Measurements from ENCODE around the gene TECTA.
"Not testable (repeated sequence)": the region's sequence is repeated elsewhere in the genome, so short reads cannot be mapped to it uniquely, and the experiment has no call there.

Gene TECTA

GRCh38 chr11:121236115-121237001, 135.3 kb downstream of the TECTA start:
- DNase-seq: peak; percentile 77

DNA sequence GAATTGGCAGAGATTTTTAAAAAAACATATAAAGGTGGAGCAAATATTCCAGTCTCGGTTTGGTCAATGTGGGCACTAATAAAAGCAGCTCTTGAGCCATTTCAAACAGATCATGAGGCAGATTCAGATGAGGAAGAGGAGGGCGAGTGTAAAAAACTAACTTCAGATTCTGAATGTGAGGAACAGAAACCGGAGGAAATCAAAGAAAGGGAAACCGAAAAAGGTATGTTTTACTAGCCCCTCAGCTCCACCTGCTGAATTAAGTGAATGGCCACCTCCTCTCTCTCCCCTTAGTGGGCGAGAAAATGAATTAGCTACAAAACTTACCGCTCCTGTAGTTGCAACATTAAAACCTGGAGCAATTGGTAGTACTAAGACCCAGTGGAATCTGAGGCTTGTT, 136.2 kb downstream of the TECTA start:
- DNase-seq: not testable (repeated sequence)

- DNase-seq: peak; percentile 66
These were observed 136.9 kb downstream of the TECTA start for GRCh38 chr11:121237686-121238658.

DNA sequence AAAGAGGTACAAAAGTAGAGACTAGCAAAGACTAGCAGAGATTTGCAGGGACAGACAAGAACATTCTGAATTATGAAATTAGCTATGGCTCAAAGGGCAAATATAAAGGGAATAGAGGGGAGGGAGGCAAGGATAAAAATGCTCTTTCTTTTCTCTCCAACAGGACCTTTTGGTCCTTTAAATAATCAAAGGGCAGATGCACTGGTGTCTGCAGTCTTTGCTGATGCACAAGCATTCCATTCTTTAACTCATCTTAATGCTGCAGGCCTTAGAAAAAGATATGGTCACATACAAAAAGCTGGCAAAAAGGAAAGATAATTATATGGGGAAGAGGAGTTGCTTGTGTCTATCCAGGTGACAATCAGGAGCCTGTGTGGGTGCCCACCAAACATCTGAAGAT, 137.9 kb downstream of the TECTA start:
- no peak for DNase-seq

DNA sequence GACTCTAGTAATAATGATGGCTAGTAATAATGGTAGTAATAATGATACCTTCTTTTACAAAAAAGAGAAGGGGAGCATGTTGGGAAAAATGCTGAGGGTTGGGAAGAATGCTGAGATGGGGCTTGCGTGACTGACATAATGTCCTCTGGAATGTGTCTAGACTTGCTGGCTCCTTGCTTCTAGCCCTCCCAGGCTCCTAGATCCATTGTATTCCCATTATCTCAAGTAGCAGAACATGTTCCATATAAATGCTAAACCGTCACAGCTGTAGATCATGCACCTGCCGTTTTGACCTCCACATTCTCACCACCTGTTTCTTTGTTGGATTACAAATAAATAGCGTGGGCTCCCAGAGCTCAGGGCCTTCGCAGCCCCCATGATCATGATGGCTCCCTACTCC, 139.0 kb downstream of the TECTA start:
- peak; percentile 72 for DNase-seq

DNA sequence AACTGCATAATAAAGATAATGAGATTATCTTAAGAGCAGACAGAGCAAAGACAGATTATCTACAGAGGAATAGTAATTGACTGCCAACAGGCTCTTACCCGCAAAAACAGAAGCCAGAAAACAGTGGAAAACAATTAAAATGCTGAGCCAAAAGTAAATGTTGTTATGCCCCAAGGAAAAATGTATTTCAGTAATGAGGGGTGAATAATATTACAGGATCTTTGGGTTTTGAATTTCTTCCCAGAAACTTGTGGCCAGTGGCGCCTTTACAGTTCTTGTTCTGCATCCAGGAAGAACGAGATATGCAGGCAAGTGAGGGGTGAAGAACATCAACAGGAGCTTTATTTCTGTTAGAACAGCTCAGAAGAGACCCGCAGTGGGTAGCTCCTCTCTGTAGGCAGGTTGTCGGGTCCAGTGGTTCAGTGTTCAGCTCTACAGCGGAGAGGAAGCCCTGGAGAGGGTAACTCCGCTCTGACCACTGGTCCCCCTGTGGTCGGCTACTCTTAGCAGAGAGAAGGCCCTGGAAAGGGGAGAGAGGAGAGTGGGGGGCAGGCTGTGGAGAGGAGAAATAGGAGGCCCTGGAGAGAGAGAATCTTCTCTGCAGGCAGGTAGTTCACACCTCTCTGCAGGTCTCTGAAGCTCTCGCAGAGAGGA, 139.7 kb downstream of the TECTA start:
- peak; percentile 48 for DNase-seq

Measured in fibroblast of skin of scalp (primary cell).